NCI-H2196 (cell line): ENCODE measurements around the gene TNS3.
"Not testable (repeated sequence)": the region's sequence is repeated elsewhere in the genome, so short reads cannot be mapped to it uniquely, and the experiment has no call there.

Experiments used
- DNase-seq: peaks from one replicate; lab custom pipeline; 2025; ENCODE audit not compliant: unreplicated experiment; lab: John Stamatoyannopoulos, UW

Gene TNS3

DNA sequence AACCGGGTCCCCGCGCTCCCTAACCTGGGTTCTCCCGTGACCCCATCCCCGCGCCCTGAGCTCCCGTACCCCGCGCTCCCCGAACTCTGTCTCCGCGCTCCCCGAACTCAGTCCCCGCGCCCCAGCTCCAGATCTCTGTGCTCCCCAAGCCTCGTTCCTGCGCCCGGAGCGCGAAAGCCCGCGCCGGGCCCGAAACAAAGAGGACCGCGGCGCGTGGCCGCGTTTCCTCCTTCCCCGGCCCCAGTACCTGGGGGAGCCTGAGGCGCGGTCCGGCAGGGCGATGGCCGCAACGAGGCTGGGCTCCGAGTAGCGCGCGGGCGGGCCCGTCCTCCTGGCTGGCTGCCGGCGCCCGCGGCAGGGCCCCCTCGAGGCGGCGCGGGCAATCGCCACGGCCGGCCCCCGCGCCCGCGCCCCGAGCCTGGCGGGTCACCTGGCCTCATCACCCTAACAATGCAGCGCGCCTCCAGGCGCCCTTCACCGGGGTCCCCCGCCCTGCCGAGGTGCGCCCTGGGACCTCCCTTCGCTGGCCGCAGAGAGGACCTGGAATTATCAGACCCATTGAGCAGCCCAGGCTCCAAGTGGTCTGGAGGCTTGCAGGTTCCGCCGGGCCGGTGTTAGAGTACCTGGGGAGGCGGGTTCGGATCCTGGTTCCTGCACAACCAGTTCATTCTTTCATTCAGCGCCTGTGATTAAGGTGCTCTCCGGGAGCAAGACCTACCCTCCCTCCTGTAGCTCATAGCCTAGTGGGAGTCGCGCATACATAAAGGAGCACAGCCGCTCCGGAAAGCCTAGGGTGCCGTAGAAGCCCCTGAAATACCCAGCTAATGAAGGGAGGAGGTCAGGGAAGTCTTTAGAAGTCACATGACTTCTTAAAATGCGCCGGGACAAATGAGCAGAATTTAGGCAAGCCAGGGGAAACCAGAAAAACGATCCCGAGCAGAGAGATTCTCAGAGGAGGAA lies at the start of gene TNS3:
Gene TNS3, minus strand, starts transcription at position 308 of the 960 bp plus-strand sequence. CDS start 142,475 bp downstream, outside the sequence.
- peak; percentile 48 for DNase-seq

DNA sequence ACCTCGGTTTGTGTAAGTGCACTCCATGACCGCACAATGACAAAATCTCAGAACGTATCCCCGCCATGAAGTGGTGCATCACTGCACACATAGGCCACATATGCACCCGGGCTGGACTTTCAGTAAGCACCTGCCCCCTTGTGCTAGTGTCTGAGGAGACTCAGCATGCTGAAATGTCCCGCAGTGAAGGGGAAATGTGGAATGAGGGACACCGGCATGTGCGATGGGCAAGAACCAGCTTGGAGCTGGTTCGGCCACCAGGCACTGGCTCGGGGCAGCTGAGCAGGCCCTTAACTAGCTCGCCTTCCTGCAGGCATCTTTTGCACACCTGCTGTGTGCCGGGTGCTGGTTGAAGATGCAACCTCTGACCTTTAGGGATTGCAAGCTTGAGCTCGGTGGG lies 49.8 kb upstream of the TNS3 start:
- no peak for DNase-seq

DNA sequence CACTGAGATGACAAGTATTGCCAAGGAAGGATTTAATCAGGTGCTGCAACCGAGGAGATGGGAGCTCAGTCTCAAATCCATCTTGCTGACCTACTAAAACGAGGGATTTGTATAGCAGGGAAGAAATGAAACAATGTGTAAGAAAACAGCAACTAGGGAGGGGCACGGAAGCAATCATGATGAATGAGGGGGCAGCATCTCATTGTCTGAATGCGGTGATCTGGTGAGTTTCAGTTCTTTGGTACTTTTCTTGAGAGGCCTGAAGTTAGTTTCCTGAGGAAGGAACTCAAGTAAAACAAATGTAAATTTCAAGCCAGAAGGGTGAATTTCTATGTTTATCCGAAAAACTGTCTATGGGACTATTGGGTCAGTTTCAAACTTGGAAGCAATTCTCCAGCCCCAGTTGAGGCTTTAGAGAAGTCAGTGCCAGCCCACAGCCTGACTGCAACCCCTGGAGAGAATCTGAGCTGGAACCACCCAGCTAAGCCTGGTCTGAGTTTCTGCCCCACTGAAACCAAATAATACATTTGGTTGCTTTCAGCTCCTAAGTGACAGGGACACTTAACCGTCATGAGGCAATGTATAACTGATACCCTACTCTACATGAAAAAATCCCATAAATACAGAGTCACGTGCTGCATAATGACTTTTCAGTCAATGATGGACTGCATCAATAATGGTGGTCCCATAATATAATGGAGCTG lies 45.8 kb upstream of the TNS3 start:
- DNase-seq: no peak

DNA sequence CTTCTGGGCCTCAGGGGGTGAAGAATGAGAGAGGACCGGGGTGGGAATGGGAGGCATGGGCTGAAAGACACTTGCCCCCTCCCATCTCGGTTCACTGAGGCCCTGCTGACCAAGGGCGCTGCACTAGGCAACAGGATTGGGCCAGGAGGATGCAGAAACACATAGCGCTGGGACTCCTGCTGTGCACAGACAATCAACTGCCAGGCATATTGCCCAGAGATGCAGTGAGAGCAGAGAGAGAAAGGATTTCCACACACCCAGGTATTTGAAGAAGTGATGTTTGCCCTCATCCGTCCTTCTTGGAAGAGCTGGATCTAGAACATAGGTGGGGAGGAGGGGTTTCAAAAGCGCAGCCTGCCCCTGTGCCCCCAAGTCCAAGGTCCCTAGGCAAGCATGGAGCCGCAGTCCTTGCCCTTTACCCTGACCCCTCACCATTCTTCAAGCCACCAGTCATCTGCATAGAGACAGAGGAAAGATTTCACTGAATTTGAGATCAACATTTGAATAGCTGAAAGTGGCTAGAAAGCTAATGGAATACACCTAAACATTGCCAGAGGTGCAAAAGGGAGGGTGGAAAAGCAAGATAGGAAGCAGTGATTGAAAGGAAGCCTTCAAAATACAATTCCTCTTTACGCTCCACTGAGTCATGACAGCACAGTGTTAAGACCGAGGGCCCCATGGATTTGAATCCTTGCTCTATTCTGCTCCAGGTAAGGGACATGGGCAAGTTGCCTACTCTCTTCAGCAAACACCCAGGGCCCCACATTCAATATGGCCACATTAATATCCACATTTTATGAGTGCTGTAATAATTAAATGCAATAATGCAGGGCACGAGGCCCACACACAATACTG lies 44.2 kb upstream of the TNS3 start:
- no peak for DNase-seq

DNA sequence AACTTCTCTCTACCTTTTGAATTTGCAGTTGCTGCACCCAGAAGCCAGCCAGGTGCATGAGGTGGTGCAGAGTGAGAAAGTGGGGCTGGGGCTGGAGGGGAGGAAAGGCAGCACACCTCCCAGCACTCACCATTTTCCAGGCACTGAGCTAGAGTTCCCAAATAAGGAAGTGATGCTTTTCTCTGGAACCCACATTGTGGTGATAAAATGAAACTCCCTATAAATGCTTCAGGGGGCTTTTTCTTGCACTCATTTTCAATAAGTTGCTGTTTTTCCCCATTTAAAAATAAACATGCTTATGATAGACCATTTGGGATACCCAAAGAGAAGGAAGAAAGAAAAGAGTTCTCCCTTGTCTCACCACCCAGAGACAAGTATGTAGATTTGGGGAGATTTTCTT lies 42.8 kb upstream of the TNS3 start:
- no peak for DNase-seq

DNA sequence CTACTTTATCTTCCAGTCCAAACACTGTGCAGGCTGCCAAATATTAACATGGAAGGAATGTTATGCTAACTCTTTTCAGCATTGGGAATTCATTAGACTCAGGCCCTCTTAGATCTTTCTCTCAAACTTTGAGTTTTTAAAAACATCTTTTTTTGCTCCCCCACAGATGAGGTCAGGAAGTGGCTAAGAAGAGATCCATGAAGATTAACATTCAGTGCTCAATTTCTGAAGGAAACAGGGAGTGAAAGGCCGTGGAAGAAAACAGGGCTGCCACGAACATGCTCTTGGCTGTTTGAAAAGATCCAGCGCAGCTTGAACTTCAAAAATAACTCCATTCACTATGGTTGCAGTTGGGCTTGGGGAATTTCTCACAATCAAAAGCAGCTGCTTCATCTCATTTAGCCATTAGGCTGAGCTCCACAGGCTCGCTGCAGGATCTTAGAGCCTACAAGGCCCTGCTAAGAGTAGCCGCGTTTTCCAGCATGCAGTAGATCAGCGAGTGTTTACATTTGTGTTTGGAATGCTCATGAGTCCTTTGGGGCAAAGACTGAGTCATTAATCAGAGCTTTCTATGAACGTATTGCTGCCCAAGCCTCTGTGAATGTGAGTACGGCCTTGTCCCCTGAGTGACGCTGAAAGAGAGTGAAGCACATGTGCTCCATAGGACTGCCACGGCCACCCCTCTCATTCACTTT lies 41.2 kb upstream of the TNS3 start:
- no peak for DNase-seq

DNA sequence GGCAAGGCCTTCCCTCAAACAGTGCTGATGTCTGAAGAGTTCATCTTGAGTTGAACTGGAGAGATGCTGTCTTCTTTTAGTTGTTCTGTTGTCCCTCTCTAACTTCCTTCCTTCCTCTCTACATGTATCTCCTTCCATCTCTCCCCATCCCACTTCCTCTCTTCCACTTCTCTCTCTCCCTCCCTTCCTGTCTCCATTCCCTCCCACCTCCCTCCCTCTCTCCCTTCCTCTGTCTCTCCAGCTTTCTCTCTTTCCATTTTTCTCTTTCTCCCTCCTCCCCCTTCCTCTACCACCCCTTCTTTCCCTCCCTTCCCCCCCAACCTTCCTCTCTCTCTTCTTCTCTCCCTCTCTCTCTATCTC lies 40.7 kb upstream of the TNS3 start:
- no peak for DNase-seq

DNA sequence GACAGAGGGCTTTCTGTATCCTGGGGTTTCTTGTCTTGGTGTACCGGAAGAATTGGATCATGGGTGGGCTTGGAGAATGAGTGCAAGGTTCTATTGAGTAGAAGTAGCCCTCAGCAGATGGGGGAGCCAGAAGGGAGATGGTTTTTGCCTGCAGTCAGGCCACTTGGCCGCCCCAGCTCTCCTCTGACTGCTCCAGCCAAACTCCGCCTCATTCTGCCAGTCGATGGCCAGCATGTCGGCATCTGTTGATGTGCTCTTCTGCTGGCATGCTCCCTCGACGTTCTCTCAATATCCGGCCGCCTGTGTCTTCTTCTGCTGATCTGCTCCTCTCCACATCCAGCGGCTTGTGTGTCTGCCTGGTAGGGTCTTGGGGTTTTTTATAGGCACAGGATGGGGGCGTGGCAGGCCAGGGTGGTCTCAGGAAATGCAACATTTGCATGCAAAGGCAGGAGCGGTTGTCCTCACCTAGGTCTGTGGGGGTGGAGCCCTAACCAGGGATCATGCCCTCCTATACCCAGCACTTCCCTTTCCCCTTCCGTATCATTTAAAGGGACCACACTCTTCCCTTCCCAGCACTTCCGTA lies 40.2 kb upstream of the TNS3 start:
- no peak for DNase-seq

DNA sequence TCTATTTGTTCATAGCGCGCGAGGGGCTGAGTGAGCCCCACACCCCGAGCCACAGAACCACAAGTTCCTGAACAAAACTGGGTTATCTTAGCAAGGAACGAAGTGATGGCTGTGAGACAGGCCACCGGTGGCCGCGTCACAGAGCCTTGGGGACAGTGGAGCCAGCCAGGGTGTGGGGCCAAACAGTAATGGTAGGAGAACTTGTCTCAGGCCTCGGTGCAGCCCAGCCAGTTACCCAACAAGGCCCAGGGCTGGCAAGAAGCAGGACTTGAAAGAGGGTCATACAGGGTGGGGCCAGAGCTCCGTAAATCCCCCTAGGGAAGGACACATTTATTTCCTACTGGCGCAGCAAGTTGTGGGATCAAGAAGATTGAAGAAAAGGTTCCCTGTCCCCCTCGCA lies 39.4 kb upstream of the TNS3 start:
- no peak for DNase-seq

DNA sequence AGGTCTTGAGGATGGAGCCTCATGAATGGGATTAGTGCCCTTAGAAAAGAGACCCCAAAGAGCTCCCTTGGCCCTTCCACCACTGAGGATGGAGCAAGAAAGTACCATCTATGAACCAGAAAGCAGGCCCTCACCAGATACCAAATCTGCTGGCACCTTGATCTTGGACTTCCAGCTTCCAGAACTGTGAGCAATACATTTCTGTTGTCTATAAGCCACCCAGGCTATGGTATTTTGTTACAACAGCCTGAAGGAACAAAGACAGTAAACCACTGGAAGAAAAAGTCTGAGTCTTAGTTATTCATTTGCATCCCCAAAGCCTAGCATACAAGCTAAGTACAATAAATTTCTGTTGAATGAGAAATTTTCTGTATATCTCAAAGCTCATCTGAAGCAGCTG lies 37.9 kb upstream of the TNS3 start:
- DNase-seq: no peak

DNA sequence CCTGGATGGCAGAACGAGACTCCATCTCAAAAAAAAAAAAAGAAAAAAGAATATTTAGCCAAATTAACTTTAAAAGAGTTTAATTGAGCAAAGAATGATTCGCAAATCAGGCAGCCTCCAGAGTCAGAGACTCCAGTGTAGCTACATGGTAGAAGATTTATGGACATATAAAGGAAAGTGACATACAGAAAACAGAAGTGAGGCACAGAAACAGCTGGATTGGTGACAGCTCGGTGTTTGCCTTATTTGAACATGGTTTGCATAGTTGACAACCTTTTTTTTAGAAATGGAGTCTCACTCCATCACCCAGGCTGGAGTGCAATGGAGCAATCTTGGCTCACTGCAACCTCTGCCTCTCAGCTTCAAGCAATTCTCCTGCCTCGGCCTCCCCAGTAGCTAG lies 35.2 kb upstream of the TNS3 start:
- DNase-seq: no peak

DNA sequence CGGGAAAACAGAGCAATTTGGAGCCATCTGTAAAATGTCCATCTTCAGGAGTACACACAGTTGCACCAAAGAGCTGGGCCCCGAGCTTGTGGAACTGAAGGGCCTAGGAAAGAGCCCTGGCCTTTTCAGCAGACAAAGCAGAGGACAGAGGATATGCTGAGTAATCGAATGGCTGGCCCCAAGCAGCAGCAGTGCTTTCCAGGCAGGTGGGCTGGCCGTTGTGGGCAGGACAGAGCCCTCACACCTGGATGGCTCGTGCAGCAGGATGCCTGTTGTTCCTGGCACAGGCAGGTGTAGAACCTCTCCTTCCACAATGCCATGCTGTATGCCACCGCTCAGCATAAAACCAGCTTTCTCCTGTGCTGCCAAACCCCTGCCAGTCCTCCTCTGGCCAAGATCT lies 32.5 kb upstream of the TNS3 start:
- no peak for DNase-seq

DNA sequence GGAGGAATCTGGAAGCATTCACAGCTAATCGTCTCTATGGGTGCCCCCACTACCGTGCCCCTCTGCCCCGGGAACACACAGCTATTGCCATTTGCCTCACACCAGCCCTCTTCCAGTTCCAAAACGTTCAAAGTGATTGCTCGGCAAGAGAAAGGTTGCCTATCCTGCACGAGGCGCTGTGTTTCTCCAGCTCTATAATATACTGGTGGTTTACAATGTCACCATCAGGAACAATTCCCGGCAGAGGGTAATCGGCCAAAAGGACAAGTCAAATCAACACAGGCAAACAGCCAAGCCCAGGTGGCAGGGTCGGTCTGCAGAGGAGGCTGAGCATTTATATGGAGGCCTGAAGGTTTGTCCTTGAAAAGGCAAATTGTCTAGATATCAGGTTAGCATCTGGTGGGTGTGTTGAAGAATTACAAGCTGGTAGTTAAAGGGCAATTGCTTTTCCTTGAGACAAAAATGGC lies 29.2 kb upstream of the TNS3 start:
- no peak for DNase-seq

DNA sequence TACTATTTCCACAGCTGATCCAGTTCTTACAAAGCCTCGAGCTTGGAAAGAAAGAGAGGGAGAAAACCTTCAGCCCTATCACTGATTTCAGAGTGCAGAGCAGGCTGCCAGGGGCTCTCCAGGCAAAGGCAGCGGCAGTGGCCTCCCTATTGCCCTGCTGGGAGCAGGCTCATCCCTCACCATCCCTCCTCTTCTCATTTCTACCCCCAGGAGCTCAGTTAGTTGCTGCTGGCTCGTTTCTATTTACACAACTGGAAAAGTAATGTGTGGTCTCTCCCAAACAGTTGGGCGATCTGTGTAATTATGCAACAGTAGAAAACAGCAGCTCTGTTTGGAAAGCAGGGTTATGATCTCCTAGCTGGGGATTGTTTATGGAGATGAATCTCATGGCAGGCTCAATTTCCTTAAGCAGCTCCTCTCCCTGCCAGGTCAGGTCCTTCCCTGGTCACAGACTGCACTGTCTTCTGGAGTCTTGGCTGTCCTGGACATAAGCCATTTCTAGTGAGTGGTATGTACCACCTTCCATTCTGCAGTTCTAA lies 28.7 kb upstream of the TNS3 start:
- no peak for DNase-seq

DNA sequence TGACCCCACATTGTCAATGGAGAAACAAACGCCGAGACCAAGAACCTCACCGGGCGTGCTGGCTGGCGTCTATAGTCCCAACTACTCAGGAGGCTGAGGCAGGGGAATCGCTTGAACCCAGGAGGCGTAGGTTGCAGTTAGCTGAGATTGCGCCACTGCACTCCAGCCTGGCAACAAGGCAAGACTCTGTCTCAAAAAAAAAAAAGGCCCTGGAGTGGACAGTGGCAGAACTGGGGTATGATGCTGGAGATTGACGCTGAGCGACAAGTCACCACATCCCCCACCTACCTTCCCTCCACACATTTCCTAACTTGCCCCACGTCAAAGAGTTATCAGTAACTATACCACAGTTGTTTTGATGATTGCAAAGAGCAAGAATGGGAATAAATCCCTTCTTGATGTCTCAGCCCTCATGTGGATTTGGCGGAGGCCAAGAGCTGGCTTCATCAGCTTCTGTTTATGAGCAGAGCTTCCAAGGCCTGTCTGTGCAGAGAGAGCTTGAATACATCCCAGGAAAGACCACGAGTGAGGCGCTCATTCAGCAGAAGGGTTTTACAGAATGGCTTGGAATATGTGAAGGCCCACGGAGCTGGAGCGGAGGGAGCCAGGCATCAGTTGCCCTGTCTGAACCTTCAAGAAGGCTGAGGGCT lies 28.0 kb upstream of the TNS3 start:
- no peak for DNase-seq

DNA sequence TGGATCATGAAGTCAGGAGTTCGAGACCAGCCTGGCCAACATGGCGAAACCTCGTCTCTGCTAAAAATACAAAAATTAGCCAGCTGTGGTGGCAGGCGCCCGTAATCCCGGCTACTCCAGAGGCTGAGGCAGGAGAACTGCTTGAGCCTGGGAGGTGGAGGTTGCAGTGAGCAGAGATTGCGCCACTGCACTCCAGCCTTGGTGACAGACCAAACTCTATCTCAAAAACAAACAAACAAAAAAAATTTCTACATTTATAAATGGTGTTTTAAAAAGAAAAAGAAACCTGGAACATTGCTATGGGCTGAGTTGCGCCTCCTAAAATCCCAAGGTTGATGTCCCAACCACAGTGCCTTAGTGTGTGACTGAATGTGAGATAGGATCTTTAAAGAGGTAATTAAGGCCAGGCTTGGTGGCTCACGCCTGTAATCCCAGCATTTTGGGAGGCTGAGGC lies 24.7 kb upstream of the TNS3 start:
- DNase-seq: not testable (repeated sequence)

DNA sequence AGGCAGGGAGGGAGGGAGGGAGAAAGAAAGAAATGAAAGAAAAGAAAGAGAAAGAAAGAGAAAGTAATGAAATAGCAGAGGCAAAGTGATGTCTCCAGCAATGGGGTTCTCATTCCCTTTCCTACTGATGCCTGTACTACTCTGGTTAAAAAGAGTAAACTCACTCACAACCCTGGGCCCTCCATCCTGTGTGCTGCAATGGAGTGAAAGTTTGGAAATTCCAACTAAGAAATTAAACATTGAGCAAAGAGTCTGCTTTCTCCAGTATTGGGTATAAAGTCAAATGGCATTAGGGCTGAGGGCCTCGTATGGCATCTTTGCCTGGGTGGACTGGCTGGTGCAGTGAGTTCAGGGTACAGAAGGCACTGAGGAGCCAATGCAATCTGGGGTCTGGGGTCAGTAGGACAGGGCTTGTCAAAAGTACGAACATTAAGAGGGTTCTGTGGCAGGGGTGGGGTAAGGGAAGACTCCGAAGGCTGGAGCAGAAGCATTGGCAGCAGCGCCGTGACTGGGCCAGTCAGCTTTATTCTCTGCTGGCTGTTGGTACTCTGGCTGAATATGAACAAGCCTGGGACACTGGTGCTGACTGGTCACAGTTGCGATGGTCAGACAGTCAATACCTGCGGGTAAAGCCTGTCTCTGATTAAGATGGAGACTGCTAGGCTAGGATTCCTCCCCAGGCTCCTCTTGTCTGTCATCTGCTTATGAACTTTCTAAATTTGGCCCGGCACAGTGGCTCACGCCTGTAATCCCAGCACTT lies 24.1 kb upstream of the TNS3 start:
- no peak for DNase-seq

DNA sequence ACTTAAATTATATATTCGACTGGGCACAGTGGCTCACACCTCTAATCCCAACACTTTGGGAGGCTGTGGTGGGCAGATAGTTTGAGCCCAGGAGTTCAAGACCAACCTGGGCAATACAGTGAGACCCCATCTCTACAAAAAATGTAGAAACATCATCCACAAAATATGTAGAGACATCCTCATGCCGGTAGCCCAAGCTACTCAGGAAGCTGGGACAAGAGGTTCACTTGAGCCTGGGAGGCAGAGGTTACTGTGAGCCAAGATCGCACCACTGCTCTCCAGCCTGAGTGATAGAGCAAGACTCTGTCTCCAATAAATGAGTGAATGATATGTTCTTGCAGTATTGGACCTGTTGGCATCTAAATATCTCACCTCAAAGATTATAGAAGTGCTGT lies 22.6 kb upstream of the TNS3 start:
- no peak for DNase-seq
